MM.1S (cell line): Measurements from ENCODE around the gene TCERG1L.

ENCODE experiments used
- DNase-seq: peaks from one replicate; pipeline ENCODE4 v3.0.0-alpha.2; 2015
- H2AFZ ChIP-seq: fragments of 300-600 bp; sonication (generic); 2 replicates; pipeline ENCODE4 v1.6.0; 2016; ENCODE audit warnings: antibody characterized with exemption, low read length
- H3F3A ChIP-seq: fragments of 300-600 bp; sonication (generic); 2 replicates; pipeline ENCODE4 v1.6.1; 2016; ENCODE audit warnings: mild to moderate bottlenecking, antibody characterized with exemption, low read length, moderate library complexity, mixed read lengths; ENCODE audit not compliant: insufficient read depth
- H3K27ac ChIP-seq: fragments of 300-600 bp; sonication (generic); 2 replicates; pipeline ENCODE4 v1.5.1; 2016; ENCODE audit warnings: mild to moderate bottlenecking, low read length
- H3K27me3 ChIP-seq: fragments of 300-600 bp; sonication (generic); replicated peaks from 2 replicates; pipeline ENCODE4 v1.6.0; 2016; ENCODE audit warnings: low read length; ENCODE audit not compliant: insufficient read depth
- H3K36me3 ChIP-seq: fragments of 300-600 bp; sonication (generic); replicated peaks from 2 replicates; pipeline ENCODE4 v1.6.1; 2016; ENCODE audit warnings: mild to moderate bottlenecking, low read length, mixed read lengths; ENCODE audit not compliant: insufficient read depth
- H3K4me1 ChIP-seq: fragments of 300-600 bp; sonication (generic); 2 replicates; pipeline ENCODE4 v1.6.1; 2016; ENCODE audit warnings: low read length, mixed read lengths
- H3K4me2 ChIP-seq: fragments of 300-600 bp; sonication (generic); 2 replicates; pipeline ENCODE4 v1.6.0; 2016; ENCODE audit warnings: low read depth, low read length
- H3K4me3 ChIP-seq: fragments of 300-600 bp; sonication (generic); 2 replicates; pipeline ENCODE4 v1.5.1; 2016; ENCODE audit warnings: low read length, mixed read lengths
- H3K79me2 ChIP-seq: fragments of 300-600 bp; sonication (generic); 2 replicates; pipeline ENCODE4 v1.6.1; 2016; ENCODE audit warnings: mixed run types, low read length, mixed read lengths
- H3K9ac ChIP-seq: fragments of 300-600 bp; sonication (generic); 2 replicates; pipeline ENCODE4 v1.6.1; 2016; ENCODE audit warnings: low read length, mixed read lengths
- H3K9me2 ChIP-seq: fragments of 300-600 bp; sonication (generic); replicated peaks from 2 replicates; pipeline ENCODE4 v1.6.1; 2016; ENCODE audit warnings: mild to moderate bottlenecking, low read length, mixed read lengths; ENCODE audit not compliant: insufficient read depth
- H3K9me3 ChIP-seq: fragments of 300-600 bp; sonication (generic); replicated peaks from 2 replicates; pipeline ENCODE4 v1.6.1; 2016; ENCODE audit warnings: mild to moderate bottlenecking, low read length, mixed read lengths; ENCODE audit not compliant: insufficient read depth
- H4K20me1 ChIP-seq: fragments of 300-600 bp; sonication (generic); 2 replicates; pipeline ENCODE4 v1.6.1; 2016; ENCODE audit warnings: mild to moderate bottlenecking, low read length, moderate library complexity, mixed read lengths; ENCODE audit not compliant: insufficient read depth
- EZH2 ChIP-seq: fragments of 300-600 bp; sonication (generic); optimal IDR thresholded peaks from 2 replicates; pipeline ENCODE3; 2017; ENCODE audit warnings: low read depth, mild to moderate bottlenecking, antibody characterized with exemption, low read length, mixed read lengths
- EZH2phosphoT487 ChIP-seq: fragments of 300-600 bp; sonication (generic); IDR thresholded peaks from 2 replicates; pipeline ENCODE4 v1.6.1; 2018; ENCODE audit warnings: antibody characterized with exemption, low read length
- TF ChIP-seq, protein P1 (sequence below): fragments of 300-600 bp; sonication (generic); IDR thresholded peaks from 2 replicates; pipeline ENCODE4 v1.5.1; 2016; ENCODE audit warnings: antibody characterized with exemption, low read length, mixed read lengths

Gene TCERG1L

GRCh38 chr10:131310551-131311401 lies 745 bp downstream of the TCERG1L start:
- TF ChIP-seq EZH2 (no peak), EZH2phosphoT487 (no peak)
- TF ChIP-seq, protein P1, sequence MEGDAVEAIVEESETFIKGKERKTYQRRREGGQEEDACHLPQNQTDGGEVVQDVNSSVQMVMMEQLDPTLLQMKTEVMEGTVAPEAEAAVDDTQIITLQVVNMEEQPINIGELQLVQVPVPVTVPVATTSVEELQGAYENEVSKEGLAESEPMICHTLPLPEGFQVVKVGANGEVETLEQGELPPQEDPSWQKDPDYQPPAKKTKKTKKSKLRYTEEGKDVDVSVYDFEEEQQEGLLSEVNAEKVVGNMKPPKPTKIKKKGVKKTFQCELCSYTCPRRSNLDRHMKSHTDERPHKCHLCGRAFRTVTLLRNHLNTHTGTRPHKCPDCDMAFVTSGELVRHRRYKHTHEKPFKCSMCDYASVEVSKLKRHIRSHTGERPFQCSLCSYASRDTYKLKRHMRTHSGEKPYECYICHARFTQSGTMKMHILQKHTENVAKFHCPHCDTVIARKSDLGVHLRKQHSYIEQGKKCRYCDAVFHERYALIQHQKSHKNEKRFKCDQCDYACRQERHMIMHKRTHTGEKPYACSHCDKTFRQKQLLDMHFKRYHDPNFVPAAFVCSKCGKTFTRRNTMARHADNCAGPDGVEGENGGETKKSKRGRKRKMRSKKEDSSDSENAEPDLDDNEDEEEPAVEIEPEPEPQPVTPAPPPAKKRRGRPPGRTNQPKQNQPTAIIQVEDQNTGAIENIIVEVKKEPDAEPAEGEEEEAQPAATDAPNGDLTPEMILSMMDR: no peak
- Histone ChIP-seq H3K9me3 (no peaks in the 10 kb centered on the region), H3K4me2 (no peak overlapping the region), H2AFZ (no peak overlapping the region), H4K20me1 (no peaks in the 10 kb centered on the region), H3K9ac (no peak overlapping the region), H3K79me2 (no peaks in the 10 kb centered on the region), H3K27ac (no peak overlapping the region), H3K27me3 (0 out of 2 replicates have a peak, but pooled peaks cover 2% of the 10 kb centered on the region), H3K9me2 (no peaks in the 10 kb centered on the region), H3K4me3 (no peak overlapping the region), H3K4me1 (no peaks in the 10 kb centered on the region), H3K36me3 (no peaks in the 10 kb centered on the region), H3F3A (no peaks in the 10 kb centered on the region)
- DNase-seq: no peak

- no peak overlapping the region for H3K4me3 ChIP-seq
- H3K27ac ChIP-seq: no peak overlapping the region
- H2AFZ ChIP-seq: no peak overlapping the region
- H3K4me1 ChIP-seq: no peaks in the 10 kb centered on the region
- TF ChIP-seq EZH2phosphoT487 (no peak), EZH2 (no peak)
- TF ChIP-seq, protein P1: no peak
- no peak for DNase-seq
- H3K9me3 ChIP-seq: no peaks in the 10 kb centered on the region
- H4K20me1 ChIP-seq: no peaks in the 10 kb centered on the region
- no peaks in the 10 kb centered on the region for H3F3A ChIP-seq
- no peaks in the 10 kb centered on the region for H3K36me3 ChIP-seq
- H3K27me3 ChIP-seq: 0 out of 2 replicates have a peak, but pooled peaks cover 2% of the 10 kb centered on the region
- H3K4me2 ChIP-seq: no peak overlapping the region
- H3K9ac ChIP-seq: no peak overlapping the region
- no peaks in the 10 kb centered on the region for H3K79me2 ChIP-seq
- no peaks in the 10 kb centered on the region for H3K9me2 ChIP-seq
Measured at GRCh38 chr10:131310142-131310541, 1.4 kb downstream of the TCERG1L start.

DNA sequence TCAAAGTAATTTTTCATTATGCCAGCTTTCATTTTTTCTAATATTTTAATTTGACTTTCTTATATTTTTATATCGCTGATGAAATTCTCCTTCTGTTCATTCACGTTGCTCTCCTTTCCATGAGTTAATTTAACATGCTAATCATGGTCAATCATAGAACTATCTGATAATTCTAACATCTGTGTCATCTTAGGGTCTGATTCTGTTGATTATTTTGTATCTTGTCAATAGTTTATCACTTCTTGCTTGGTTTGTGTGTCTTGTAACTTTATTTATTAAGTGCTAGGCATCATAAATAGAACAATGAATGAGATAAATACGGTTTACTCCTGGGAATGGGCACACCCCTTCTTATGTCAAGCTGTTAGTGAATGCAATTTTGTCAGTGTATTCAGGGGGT lies 11.0 kb downstream of the TCERG1L start:
- no peaks in the 10 kb centered on the region for H3K79me2 ChIP-seq
- H3K27ac ChIP-seq: no peak overlapping the region
- H3K9me3 ChIP-seq: no peaks in the 10 kb centered on the region
- H4K20me1 ChIP-seq: no peaks in the 10 kb centered on the region
- H3K9me2 ChIP-seq: no peaks in the 10 kb centered on the region
- no peak overlapping the region for H3K4me2 ChIP-seq
- H3K36me3 ChIP-seq: no peaks in the 10 kb centered on the region
- DNase-seq: no peak
- no peak overlapping the region for H3K4me3 ChIP-seq
- H3F3A ChIP-seq: no peaks in the 10 kb centered on the region
- H2AFZ ChIP-seq: no peak overlapping the region
- H3K27me3 ChIP-seq: no peaks in the 10 kb centered on the region; the same call in 1 of the 2 replicates
- TF ChIP-seq, protein P1: no peak
- TF ChIP-seq EZH2 (no peak), EZH2phosphoT487 (no peak)
- no peak overlapping the region for H3K9ac ChIP-seq
- H3K4me1 ChIP-seq: no peaks in the 10 kb centered on the region
